ENCODE data around the gene HEBP2.

DNA sequence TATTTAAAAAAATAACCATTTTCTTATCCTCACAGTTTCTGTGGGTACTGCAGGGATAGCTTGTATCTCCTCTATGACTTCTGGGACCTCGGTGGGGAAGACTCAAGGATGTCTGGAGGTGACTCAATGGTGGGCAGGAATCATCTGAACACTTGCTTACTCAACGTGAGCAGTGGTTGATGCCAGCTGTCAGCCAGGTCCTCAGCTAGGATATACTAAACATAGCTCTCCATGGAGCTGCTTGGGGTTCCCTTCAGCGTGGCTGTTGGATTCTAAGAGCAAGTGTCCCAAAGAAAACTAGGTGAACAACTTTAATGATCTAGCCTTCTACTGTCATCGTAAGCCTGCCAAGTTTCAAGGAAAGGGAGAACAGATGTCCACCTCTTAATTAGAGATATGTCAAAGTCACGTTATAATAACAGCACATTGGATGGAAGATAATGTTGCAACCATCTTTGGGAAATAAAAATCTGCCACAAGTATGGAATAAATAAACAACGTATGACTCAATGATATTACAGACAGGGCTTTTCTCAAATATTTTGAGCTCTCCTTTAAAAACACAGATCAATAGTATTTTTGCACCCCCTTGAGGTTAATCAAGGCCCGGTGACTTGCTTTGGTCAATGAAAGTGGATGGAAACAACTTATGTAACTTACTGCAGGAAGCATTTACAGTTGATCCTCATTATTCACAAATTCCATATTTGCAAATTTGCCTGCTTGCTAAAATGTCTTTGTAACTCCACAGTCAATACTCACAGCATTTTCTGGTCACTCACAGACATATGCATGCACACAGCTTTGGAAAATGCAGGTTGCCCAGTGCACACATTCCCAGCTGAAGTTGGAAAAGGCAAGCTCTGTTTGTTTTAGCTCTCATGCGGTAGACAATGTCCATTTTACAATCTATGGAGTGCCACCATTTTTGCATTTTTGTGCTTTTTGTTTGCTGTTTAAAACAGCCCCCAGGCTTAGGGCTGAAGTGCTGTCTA lies 6.6 kb upstream of the HEBP2 start:
- TF ChIP-seq EZH2 (IDR thresholded peaks at IDR 0.05; ENCODE audit: low read length, unreplicated experiment) = no peak
- TF ChIP-seq, protein P1, sequence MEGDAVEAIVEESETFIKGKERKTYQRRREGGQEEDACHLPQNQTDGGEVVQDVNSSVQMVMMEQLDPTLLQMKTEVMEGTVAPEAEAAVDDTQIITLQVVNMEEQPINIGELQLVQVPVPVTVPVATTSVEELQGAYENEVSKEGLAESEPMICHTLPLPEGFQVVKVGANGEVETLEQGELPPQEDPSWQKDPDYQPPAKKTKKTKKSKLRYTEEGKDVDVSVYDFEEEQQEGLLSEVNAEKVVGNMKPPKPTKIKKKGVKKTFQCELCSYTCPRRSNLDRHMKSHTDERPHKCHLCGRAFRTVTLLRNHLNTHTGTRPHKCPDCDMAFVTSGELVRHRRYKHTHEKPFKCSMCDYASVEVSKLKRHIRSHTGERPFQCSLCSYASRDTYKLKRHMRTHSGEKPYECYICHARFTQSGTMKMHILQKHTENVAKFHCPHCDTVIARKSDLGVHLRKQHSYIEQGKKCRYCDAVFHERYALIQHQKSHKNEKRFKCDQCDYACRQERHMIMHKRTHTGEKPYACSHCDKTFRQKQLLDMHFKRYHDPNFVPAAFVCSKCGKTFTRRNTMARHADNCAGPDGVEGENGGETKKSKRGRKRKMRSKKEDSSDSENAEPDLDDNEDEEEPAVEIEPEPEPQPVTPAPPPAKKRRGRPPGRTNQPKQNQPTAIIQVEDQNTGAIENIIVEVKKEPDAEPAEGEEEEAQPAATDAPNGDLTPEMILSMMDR (conservative IDR thresholded peaks at IDR 0.05; ENCODE audit: low read depth, low read length) = no peak
